Kidney (tissue), 14 donors: Measurements from ENCODE around the gene EIF2A. TPM values are rescaled to one million over a fixed set of nuclear protein-coding genes. Genes with fewer than 3 reads are reported as not detected.
A peak's percentile ranks its signal among the peaks of the same experiment; 100 is the strongest.

ENCODE experiments used
- DNase-seq, 5 donors: peaks; one replicate each; pipeline ENCODE4 v3.0.0-alpha.2; 2013 to 2020
- FAIRE-seq: peaks from 2 replicates; lab custom pipeline; 2012; peaks lifted over from hg19 to GRCh38; lab: Jason Lieb, UNC
- H3K27ac ChIP-seq, 2 donors: one replicate each; pipeline ENCODE4 v1.7.0; 2013; ENCODE audit warnings: low read depth in 2 of 2, low read length in 2 of 2, inconsistent platforms in 1 of 2
- H3K27me3 ChIP-seq: one replicate; pipeline ENCODE4 v1.7.1; 2013; ENCODE audit warnings: low read length, inconsistent platforms; ENCODE audit not compliant: control insufficient read depth, insufficient read depth
- H3K36me3 ChIP-seq, 3 donors: one replicate each; pipeline versions ENCODE4 v1.7.0 to v1.7.1; 2013; ENCODE audit warnings: low read length in 3 of 3, control low read depth in 1 of 3, inconsistent platforms in 1 of 3; ENCODE audit not compliant: insufficient read depth in 3 of 3, control insufficient read depth in 2 of 3
- H3K4me1 ChIP-seq, 3 donors: one replicate each; pipeline versions ENCODE4 v1.7.0 to v1.7.1; 2013; ENCODE audit warnings: low read length in 3 of 3, inconsistent platforms in 1 of 3, low read depth in 1 of 3; ENCODE audit not compliant: control insufficient read depth in 2 of 3, insufficient read depth in 2 of 3
- H3K4me3 ChIP-seq, 3 donors: one replicate each; pipeline versions ENCODE4 v1.7.0 to v1.8.1; 2013; ENCODE audit warnings: low read length in 3 of 3, control low read depth in 1 of 3, inconsistent platforms in 1 of 3
- H3K9ac ChIP-seq, 3 donors: one replicate each; pipeline versions ENCODE4 v1.7.0 to v1.7.1; 2013; ENCODE audit warnings: low read length in 3 of 3, control low read depth in 1 of 3, inconsistent platforms in 1 of 3
- H3K9me3 ChIP-seq, 3 donors: one replicate each; pipeline versions ENCODE4 v1.7.0 to v1.7.1; 2013; ENCODE audit warnings: low read length in 3 of 3, control low read depth in 1 of 3, inconsistent platforms in 1 of 3; ENCODE audit not compliant: control insufficient read depth in 2 of 3, insufficient read depth in 1 of 3
- CTCF ChIP-seq: IDR thresholded peaks from 3 replicates; pipeline ENCODE4 v1.5.1; 2012; ENCODE audit warnings: mild to moderate bottlenecking, moderate library complexity, borderline replicate concordance; ENCODE audit not compliant: insufficient read depth; ENCODE audit errors: extremely low read depth
- intact Hi-C: fragments of 100-400 bp; cut with DNase I; formaldehyde crosslinking; loops from one replicate; pipeline ENCODE4 v1.11.1; 2022
- polyA plus RNA-seq: library from polyadenylated mRNA; stranded (reverse); fragments of 350-450 nt; fragmentation: Illumina TruSeq; extraction: RNeasy Lipid Tissue Mini Kit (QIAGEN cat#74804); gene quantifications from one replicate; pipeline ENCODE4 v1.2.3, GENCODE V29; 2014; ENCODE audit warnings: low read depth, low replicate concordance; ENCODE audit not compliant: insufficient read depth
- total RNA-seq: library from RNA; stranded (reverse); fragmentation: NEBNext Ultra II Directional; extraction: Animal tissue kit (Norgen Biotek cat#: 25700); gene quantifications from one replicate; pipeline ENCODE4 v1.2.1, GENCODE V29; 2021
- donor health status: control.
- donor health status: control.
- donor health status: control.
- donor health status: control.
- donor health status: control.
- donor health status: DM: yes; HTN: yes; CAD: no.
- donor health status: Normal renal cell carcinoma (clear cell type).

EIF2A gene
- total and polyA plus RNA-seq, 2 donors from 2014 or later = 48.2 to 70.5 TPM

GRCh38 chr3:150544726-150545125, 1.9 kb upstream of the EIF2A start:
- Histone ChIP-seq H3K9ac (peak overlapping the region in 2 of 3 donors; percentile 61 to 89), H3K4me1 (peaks cover 4 to 10% (median 5%) of the 10 kb centered on the region in 3 donors), H3K36me3 (peaks cover 3 to 11% (median 5%) of the 10 kb centered on the region in 3 donors), H3K27me3 (no peaks in the 10 kb centered on the region), H3K9me3 (no peaks in the 10 kb centered on the region), H3K4me3 (peak overlapping the region; percentile 7 to 98 (median 78)), H3K27ac (peak overlapping the region in 1 of 2 donors; percentile 2)
- no peak for FAIRE-seq
- intact Hi-C loops = no loop called here
- peak in 2 of 5 donors; percentile 7 to 16 for DNase-seq
- no peak for TF ChIP-seq CTCF

DNA sequence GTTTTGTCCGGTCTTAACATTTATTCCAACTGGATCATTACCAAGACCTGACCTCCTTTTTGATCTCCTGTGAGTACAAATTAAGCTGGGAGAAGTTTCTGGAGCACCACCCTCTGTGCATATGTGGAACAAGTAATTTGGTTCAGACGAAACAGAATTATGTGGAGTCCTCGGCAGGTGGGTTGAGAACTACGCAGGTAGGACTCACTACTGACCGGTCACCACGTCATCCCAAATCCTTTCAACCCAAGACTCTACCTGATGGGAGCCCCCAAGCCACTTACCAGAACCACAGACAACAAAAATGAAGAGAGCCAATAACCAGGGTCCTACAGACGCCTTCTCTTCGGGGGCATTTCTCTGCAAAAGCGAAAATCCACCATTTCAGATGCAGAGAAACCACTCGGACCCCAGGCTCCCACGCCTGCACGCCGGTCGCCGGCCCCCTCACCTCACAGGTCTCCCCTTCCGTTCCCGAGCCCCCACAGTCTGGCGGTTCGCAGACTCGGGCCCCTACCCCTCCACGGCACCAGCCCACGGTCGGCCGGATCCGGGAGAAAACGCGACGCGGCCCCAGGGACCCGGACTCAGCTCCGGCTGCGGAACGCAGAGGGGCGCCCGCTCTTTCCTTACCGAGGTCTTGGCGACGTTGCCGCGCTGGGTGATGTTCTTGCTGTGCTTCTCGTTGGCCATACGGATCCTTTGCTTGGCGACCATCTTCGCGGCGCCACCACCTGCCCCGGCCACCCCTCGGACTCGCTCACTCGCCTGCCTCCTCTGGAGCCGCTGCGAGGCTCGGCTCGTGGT, 965 bp upstream of the EIF2A start:
- H3K4me3 ChIP-seq = peak overlapping the region; percentile 78 to 98 (median 90)
- no peaks in the 10 kb centered on the region for H3K27me3 ChIP-seq
- peak overlapping the region; percentile 61 to 100 (median 89) for H3K9ac ChIP-seq
- TF ChIP-seq CTCF = no peak
- peak overlapping the region; percentile 97 to 99 for H3K27ac ChIP-seq
- peak in 4 of 5 donors; percentile 42 to 91 (median 67) for DNase-seq
- H3K4me1 ChIP-seq = peaks cover 4 to 10% (median 5%) of the 10 kb centered on the region in 3 donors
- intact Hi-C loops = no loop called here
- no peak for FAIRE-seq
- H3K9me3 ChIP-seq = no peaks in the 10 kb centered on the region
- peaks cover 3 to 11% (median 5%) of the 10 kb centered on the region in 3 donors for H3K36me3 ChIP-seq

- no peak for TF ChIP-seq CTCF
- Histone ChIP-seq H3K9me3 (no peaks in the 10 kb centered on the region), H3K36me3 (peaks cover 5 to 11% (median 5%) of the 10 kb centered on the region in 3 donors), H3K27me3 (no peaks in the 10 kb centered on the region), H3K4me1 (peaks cover 4 to 10% (median 5%) of the 10 kb centered on the region in 3 donors), H3K9ac (peak overlapping the region; percentile 55 to 92 (median 74)), H3K27ac (peak overlapping the region; percentile 84 to 99), H3K4me3 (peak overlapping the region; percentile 87 to 95 (median 88))
- FAIRE-seq = no peak
- no peak for DNase-seq
- intact Hi-C loops = no loop called here
These were observed 606 bp downstream of the EIF2A start for GRCh38 chr3:150547045-150547741.
